Spleen (tissue), 7 donors: ENCODE data around the gene SYCP3.

Source experiments
- CTCF ChIP-seq, 11 experiments: fragments of 200-600 bp in 7 of 11; fragments of 450-650 bp in 4 of 11; sonication (generic) in 4 of 11; IDR thresholded peaks in 8 of 11; conservative IDR thresholded peaks in 3 of 11; 1 replicate in 7 of 11; 2 replicates in 4 of 11; pipeline versions ENCODE4 v1.4.0 to v1.8.0; 2016 to 2021; ENCODE audit warnings: antibody characterized with exemption in 11 of 11, inconsistent platforms in 4 of 11, mild to moderate bottlenecking in 1 of 11
- POLR2A ChIP-seq, 3 donors: fragments of 450-650 bp; IDR thresholded peaks; one replicate each; pipeline ENCODE4 v1.5.1; 2017; ENCODE audit warnings: antibody characterized with exemption in 3 of 3, mild to moderate bottlenecking in 1 of 3
- POLR2AphosphoS5 ChIP-seq, 3 donors: sonication (generic); formaldehyde crosslinking; IDR thresholded peaks; one replicate each; pipeline ENCODE4 v1.5.1; 2017; ENCODE audit warnings: antibody characterized with exemption in 3 of 3
- donor health status: DM: no; HTN: no; CAD: no; lungs with moderate emphysema.
- donor health status: DM: no; HTN: no; CAD: no.
- donor health status: DM: no; HTN: no; CAD: no.

- TF ChIP-seq POLR2A (IDR thresholded peaks at IDR 0.05), result no peak
- no peak for TF ChIP-seq CTCF (IDR thresholded peaks at IDR 0.05 in 8 of 11, conservative IDR thresholded peaks at IDR 0.05 in 3 of 11)
- TF ChIP-seq POLR2AphosphoS5 (IDR thresholded peaks at IDR 0.05), result no peak
Observed at GRCh38 chr12:101779626-101780025, 40.4 kb upstream of the SYCP3 start.
